H7 (cell line): Measurements from ENCODE around the gene TMEM213. TPM values are rescaled to one million over a fixed set of nuclear protein-coding genes. Genes with fewer than 3 reads are reported as not detected.
A peak's percentile ranks its signal among the peaks of the same experiment; 100 is the strongest.

Experiments used
- DNase-seq: peaks from one replicate; pipeline ENCODE4 v3.0.0; 2012
- H3K27me3 ChIP-seq: 2 replicates; pipeline ENCODE4 v1.6.0; 2011; ENCODE audit warnings: mild to moderate bottlenecking, low read length; ENCODE audit not compliant: control insufficient read depth, insufficient read depth
- H3K36me3 ChIP-seq: replicated peaks from 2 replicates; pipeline ENCODE4 v1.5.1; 2011; ENCODE audit warnings: low read length; ENCODE audit not compliant: control insufficient read depth, insufficient read depth
- H3K4me3 ChIP-seq: 2 replicates; pipeline ENCODE4 v1.5.1; 2011; ENCODE audit warnings: low read depth, mild to moderate bottlenecking, control low read depth, low read length, moderate library complexity; ENCODE audit not compliant: insufficient read depth
- total RNA-seq: library from RNA; depleted of rRNA; stranded (reverse); fragments of >200 nt; shearing (Covaris generic); gene quantifications from 2 replicates; pipeline ENCODE4 v1.2.3, GENCODE V29; 2014; rRNA removed

Gene TMEM213
- total RNA-seq = not detected in 2 replicates

GRCh38 chr7:138797715-138798320, at the start of gene TMEM213, which contains the start of gene ATP6V0A4:
TMEM213 (plus strand) TSS chr7:138797994; CDS start chr7:138798105, 111 bp downstream.
ATP6V0A4 (minus strand) TSS chr7:138798196; CDS start chr7:138771247, 26,949 bp downstream.
- Histone ChIP-seq H3K27me3 (peaks cover 1% of the 10 kb centered on the region; the same call in 1 of the 2 replicates), H3K36me3 (no peaks in the 10 kb centered on the region), H3K4me3 (no peak within 1 kb of the TSS; the same call in 1 of the 2 replicates)
- DNase-seq = peak; percentile 83

- Histone ChIP-seq H3K36me3 (no peaks in the 10 kb centered on the region), H3K4me3 (no peak overlapping the region), H3K27me3 (no peaks in the 10 kb centered on the region)
- no peak for DNase-seq
Measured at GRCh38 chr7:138748666-138749065, 49.1 kb upstream of the TMEM213 start.

- Histone ChIP-seq H3K4me3 (no peak overlapping the region), H3K36me3 (no peaks in the 10 kb centered on the region), H3K27me3 (no peaks in the 10 kb centered on the region)
- DNase-seq = no peak
Measured at GRCh38 chr7:138749960-138750359, 47.8 kb upstream of the TMEM213 start.

- no peaks in the 10 kb centered on the region for H3K27me3 ChIP-seq
- DNase-seq = no peak
- H3K4me3 ChIP-seq = no peak overlapping the region
- no peaks in the 10 kb centered on the region for H3K36me3 ChIP-seq
Measured at GRCh38 chr7:138750473-138750872, 47.3 kb upstream of the TMEM213 start.

GRCh38 chr7:138750901-138751464, 46.8 kb upstream of the TMEM213 start:
- Histone ChIP-seq H3K4me3 (no peak overlapping the region), H3K27me3 (no peaks in the 10 kb centered on the region), H3K36me3 (no peaks in the 10 kb centered on the region)
- DNase-seq = no peak

- no peaks in the 10 kb centered on the region for H3K36me3 ChIP-seq
- no peaks in the 10 kb centered on the region for H3K27me3 ChIP-seq
- no peak overlapping the region for H3K4me3 ChIP-seq
- DNase-seq = no peak
Measured at GRCh38 chr7:138752518-138753149, 45.2 kb upstream of the TMEM213 start.

- H3K4me3 ChIP-seq = no peak overlapping the region
- no peaks in the 10 kb centered on the region for H3K27me3 ChIP-seq
- no peaks in the 10 kb centered on the region for H3K36me3 ChIP-seq
- DNase-seq = peak; percentile 59
Measured at GRCh38 chr7:138753150-138753518, 44.7 kb upstream of the TMEM213 start.

GRCh38 chr7:138753610-138754009, 44.2 kb upstream of the TMEM213 start:
- Histone ChIP-seq H3K4me3 (no peak overlapping the region), H3K27me3 (no peaks in the 10 kb centered on the region), H3K36me3 (no peaks in the 10 kb centered on the region)
- no peak for DNase-seq

GRCh38 chr7:138755331-138755747, 42.5 kb upstream of the TMEM213 start:
- DNase-seq = peak; percentile 63
- no peaks in the 10 kb centered on the region for H3K27me3 ChIP-seq
- H3K36me3 ChIP-seq = no peaks in the 10 kb centered on the region
- H3K4me3 ChIP-seq = no peak overlapping the region

GRCh38 chr7:138755842-138756590, 41.8 kb upstream of the TMEM213 start:
- Histone ChIP-seq H3K36me3 (no peaks in the 10 kb centered on the region), H3K27me3 (no peaks in the 10 kb centered on the region), H3K4me3 (no peak overlapping the region)
- DNase-seq = no peak

- no peak for DNase-seq
- no peak overlapping the region for H3K4me3 ChIP-seq
- no peaks in the 10 kb centered on the region for H3K36me3 ChIP-seq
- no peaks in the 10 kb centered on the region for H3K27me3 ChIP-seq
Measured at GRCh38 chr7:138756591-138757242, 41.1 kb upstream of the TMEM213 start.

- Histone ChIP-seq H3K36me3 (no peaks in the 10 kb centered on the region; the same call in 1 of the 2 replicates), H3K4me3 (no peak overlapping the region), H3K27me3 (peaks cover under 1% of the 10 kb centered on the region; the same call in 1 of the 2 replicates)
- DNase-seq = no peak
Measured at GRCh38 chr7:138768241-138768640, 29.6 kb upstream of the TMEM213 start.

GRCh38 chr7:138770904-138771303, 26.9 kb upstream of the TMEM213 start:
- Histone ChIP-seq H3K27me3 (peaks cover 3% of the 10 kb centered on the region; the same call in 1 of the 2 replicates), H3K4me3 (no peak overlapping the region), H3K36me3 (no peaks in the 10 kb centered on the region; the same call in 1 of the 2 replicates)
- DNase-seq = no peak

- peaks cover 3% of the 10 kb centered on the region; the same call in 1 of the 2 replicates for H3K27me3 ChIP-seq
Measured at GRCh38 chr7:138773176-138773575, 24.6 kb upstream of the TMEM213 start.

More at GRCh38 chr7:138773176-138773575, 24.6 kb upstream of the TMEM213 start:
- DNase-seq = no peak
- H3K36me3 ChIP-seq = no peaks in the 10 kb centered on the region; the same call in 1 of the 2 replicates
- H3K4me3 ChIP-seq = no peak overlapping the region
